ENCODE data around the gene CHL1. TPM values are rescaled to one million over a fixed set of nuclear protein-coding genes. Genes with fewer than 3 reads are reported as not detected.
"Not testable (repeated sequence)": the region's sequence is repeated elsewhere in the genome, so short reads cannot be mapped to it uniquely, and the experiment has no call there.

CHL1 gene
- total and polyA plus RNA-seq, 4 donors, result 0.08 to 11.7 (median 7.0) TPM; not detected in 1

DNA sequence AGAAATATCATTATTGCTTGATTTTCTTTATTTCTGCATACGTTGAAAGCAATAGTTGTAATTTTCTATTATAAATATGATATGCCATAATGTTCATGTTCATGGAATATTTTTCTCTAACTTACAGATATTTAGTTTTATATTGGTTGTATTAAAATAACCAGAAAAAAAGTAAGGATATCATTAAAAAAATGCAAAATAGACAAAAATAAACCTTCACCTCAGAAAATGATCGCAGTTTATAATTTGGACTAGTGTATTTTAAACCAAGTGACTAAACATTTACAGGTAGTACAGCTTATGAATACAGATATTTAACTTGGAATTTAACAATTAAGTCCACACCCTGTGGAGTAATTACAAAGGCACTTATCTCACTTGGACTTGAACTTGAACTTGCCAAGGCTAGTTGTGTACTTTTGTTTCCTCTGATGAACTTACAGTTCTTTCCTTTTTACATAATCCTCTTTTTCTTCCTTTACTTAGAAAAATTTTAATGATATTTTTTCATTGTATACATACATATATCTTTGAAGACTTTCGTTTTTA lies 156.7 kb downstream of the CHL1 start:
- Histone ChIP-seq H3K4me1 (ENCODE audit: control insufficient read depth in 1 of 2, insufficient read depth in 2 of 2, low read length in 2 of 2) (no peaks in the 10 kb centered on the region), H3K4me3 (ENCODE audit: low read length in 2 of 2) (no peak overlapping the region), H3K27ac (ENCODE audit: low read depth in 1 of 2, low read length in 2 of 2) (no peak overlapping the region), H3K27me3 (ENCODE audit: control insufficient read depth in 1 of 2, insufficient read depth in 2 of 2, low read length in 1 of 2) (no peaks in the 10 kb centered on the region), H3K9me3 (ENCODE audit: control insufficient read depth, low read length) (no peaks in the 10 kb centered on the region), H3K36me3 (ENCODE audit: control insufficient read depth in 1 of 2, insufficient read depth in 2 of 2, low read length in 1 of 2) (no peaks in the 10 kb centered on the region)
- intact Hi-C loops (cut with DNase I), result no loop called here
- DNase-seq (no peak), ATAC-seq (ENCODE audit: low FRiP score) (no peak)
- 77 to 79% methylated on average over 3 of the region's 3 CpGs for WGBS, 2 donors

DNA sequence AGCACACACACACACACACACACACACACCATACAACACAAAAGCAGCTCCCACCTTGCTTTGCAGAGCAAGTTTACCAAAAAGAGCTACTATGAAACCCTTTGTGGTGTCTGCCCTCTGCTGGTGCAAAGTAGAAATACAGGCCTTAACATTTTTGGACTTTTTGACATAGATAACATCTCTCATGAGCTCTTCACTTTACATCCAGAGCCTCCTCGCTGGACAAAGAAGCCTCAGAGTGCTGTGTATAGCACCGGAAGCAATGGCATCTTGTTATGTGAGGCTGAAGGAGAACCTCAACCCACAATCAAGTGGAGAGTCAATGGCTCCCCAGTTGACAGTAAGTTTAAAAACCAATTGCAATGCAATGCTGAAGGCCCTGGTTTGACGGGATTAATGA lies 157.9 kb downstream of the CHL1 start:
- H3K36me3 ChIP-seq (ENCODE audit: control insufficient read depth in 1 of 2, insufficient read depth in 2 of 2, low read length in 1 of 2), result no peaks in the 10 kb centered on the region
- H3K27me3 ChIP-seq (ENCODE audit: control insufficient read depth in 1 of 2, insufficient read depth in 2 of 2, low read length in 1 of 2), result no peaks in the 10 kb centered on the region
- WGBS, 2 donors, result 35 to 41% methylated on average over 3 of the region's 3 CpGs
- ATAC-seq (ENCODE audit: low FRiP score) (no peak), DNase-seq (no peak)
- H3K27ac ChIP-seq (ENCODE audit: low read depth in 1 of 2, low read length in 2 of 2), result no peak overlapping the region
- no peak overlapping the region for H3K4me3 ChIP-seq (ENCODE audit: low read length in 2 of 2)
- no peaks in the 10 kb centered on the region for H3K9me3 ChIP-seq (ENCODE audit: control insufficient read depth, low read length)
- no peaks in the 10 kb centered on the region for H3K4me1 ChIP-seq (ENCODE audit: control insufficient read depth in 1 of 2, insufficient read depth in 2 of 2, low read length in 2 of 2)
- intact Hi-C loops (cut with DNase I), result no loop called here

DNA sequence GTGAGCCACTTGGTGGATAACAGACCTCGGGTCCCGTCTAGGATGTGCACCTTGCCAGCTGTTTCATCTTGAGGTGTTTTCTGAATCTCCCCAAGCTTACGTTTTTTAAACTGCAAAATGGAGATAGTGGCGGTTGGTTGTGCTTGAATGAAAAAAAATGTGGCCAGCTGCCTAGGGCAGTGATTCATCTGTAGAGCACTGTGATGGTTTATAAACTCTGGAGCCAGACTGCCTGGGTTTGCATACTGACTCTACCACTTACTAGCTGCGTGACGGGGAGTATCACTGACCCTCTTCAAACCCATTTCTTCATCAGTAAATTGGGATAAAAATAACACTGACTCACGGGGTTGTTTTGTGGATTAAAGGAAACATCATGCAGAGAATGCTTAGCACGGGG lies 159.1 kb downstream of the CHL1 start:
- Histone ChIP-seq H3K4me3 (ENCODE audit: low read length in 2 of 2) (no peak overlapping the region), H3K27ac (ENCODE audit: low read depth in 1 of 2, low read length in 2 of 2) (no peak overlapping the region), H3K27me3 (ENCODE audit: control insufficient read depth in 1 of 2, insufficient read depth in 2 of 2, low read length in 1 of 2) (no peaks in the 10 kb centered on the region), H3K9me3 (ENCODE audit: control insufficient read depth, low read length) (no peaks in the 10 kb centered on the region), H3K36me3 (ENCODE audit: control insufficient read depth in 1 of 2, insufficient read depth in 2 of 2, low read length in 1 of 2) (no peaks in the 10 kb centered on the region), H3K4me1 (ENCODE audit: control insufficient read depth in 1 of 2, insufficient read depth in 2 of 2, low read length in 2 of 2) (no peaks in the 10 kb centered on the region)
- 53 to 54% methylated on average over 8 of the region's 8 CpGs for WGBS, 2 donors
- ATAC-seq (ENCODE audit: low FRiP score) (no peak), DNase-seq (no peak)
- intact Hi-C loops (cut with DNase I), result no loop called here

DNA sequence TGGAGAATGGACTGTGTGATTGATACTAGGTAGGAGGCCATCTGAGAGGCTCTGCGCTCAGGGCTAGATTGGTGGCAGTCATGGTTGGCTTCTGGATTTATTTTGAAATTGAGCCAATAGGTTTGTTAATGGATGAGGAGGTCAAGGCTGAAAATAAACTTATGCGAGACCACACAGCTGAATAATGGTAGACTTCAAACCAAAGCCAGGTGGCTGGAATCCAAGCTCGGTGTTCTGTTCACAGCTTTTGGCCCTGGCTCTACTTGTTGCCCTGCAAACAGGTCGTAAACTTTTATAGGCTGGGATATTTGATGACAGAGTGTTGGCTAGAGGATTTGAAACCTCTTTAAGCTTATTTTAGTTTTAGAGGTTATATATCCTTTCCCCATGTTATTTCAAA lies 160.4 kb downstream of the CHL1 start:
- no peak for ATAC-seq (ENCODE audit: low FRiP score)
- WGBS, 2 donors, result 24% methylated on average over 4 of the region's 4 CpGs
- no peak for DNase-seq
- Histone ChIP-seq H3K4me1 (ENCODE audit: control insufficient read depth in 1 of 2, insufficient read depth in 2 of 2, low read length in 2 of 2) (no peaks in the 10 kb centered on the region), H3K36me3 (ENCODE audit: control insufficient read depth in 1 of 2, insufficient read depth in 2 of 2, low read length in 1 of 2) (no peaks in the 10 kb centered on the region), H3K9me3 (ENCODE audit: control insufficient read depth, low read length) (no peaks in the 10 kb centered on the region), H3K27ac (ENCODE audit: low read depth in 1 of 2, low read length in 2 of 2) (no peak overlapping the region), H3K27me3 (ENCODE audit: control insufficient read depth in 1 of 2, insufficient read depth in 2 of 2, low read length in 1 of 2) (no peaks in the 10 kb centered on the region), H3K4me3 (ENCODE audit: low read length in 2 of 2) (no peak overlapping the region)
- intact Hi-C loops (cut with DNase I), result no loop called here

DNA sequence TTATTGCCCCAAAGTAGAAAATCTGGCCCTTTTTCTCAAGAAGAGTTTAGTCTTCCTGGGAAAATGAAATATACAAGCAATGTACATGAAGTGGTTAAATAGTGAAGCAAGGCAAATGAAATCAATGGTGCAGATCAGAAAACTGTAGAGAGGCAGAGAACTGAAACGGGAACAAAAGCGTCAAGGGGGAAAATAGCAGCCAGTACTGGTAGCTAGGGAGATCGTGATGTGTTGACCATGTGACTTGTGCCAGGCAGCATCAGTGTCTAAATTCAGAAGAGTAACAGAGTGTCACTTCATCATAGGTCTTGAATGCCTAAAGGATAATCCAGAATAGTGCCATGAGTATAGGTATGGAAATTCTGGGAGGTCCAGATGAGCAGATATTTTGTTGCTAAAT lies 163.1 kb downstream of the CHL1 start:
- 22 to 48% methylated on average over 3 of the region's 3 CpGs for WGBS, 2 donors
- Histone ChIP-seq H3K4me3 (ENCODE audit: low read length in 2 of 2) (no peak overlapping the region), H3K9me3 (ENCODE audit: control insufficient read depth, low read length) (no peaks in the 10 kb centered on the region), H3K27me3 (ENCODE audit: control insufficient read depth in 1 of 2, insufficient read depth in 2 of 2, low read length in 1 of 2) (no peaks in the 10 kb centered on the region), H3K4me1 (ENCODE audit: control insufficient read depth in 1 of 2, insufficient read depth in 2 of 2, low read length in 2 of 2) (no peaks in the 10 kb centered on the region), H3K27ac (ENCODE audit: low read depth in 1 of 2, low read length in 2 of 2) (no peak overlapping the region), H3K36me3 (ENCODE audit: control insufficient read depth in 1 of 2, insufficient read depth in 2 of 2, low read length in 1 of 2) (no peaks in the 10 kb centered on the region)
- ATAC-seq (ENCODE audit: low FRiP score) (no peak), DNase-seq (no peak)
- intact Hi-C loops (cut with DNase I), result no loop called here

DNA sequence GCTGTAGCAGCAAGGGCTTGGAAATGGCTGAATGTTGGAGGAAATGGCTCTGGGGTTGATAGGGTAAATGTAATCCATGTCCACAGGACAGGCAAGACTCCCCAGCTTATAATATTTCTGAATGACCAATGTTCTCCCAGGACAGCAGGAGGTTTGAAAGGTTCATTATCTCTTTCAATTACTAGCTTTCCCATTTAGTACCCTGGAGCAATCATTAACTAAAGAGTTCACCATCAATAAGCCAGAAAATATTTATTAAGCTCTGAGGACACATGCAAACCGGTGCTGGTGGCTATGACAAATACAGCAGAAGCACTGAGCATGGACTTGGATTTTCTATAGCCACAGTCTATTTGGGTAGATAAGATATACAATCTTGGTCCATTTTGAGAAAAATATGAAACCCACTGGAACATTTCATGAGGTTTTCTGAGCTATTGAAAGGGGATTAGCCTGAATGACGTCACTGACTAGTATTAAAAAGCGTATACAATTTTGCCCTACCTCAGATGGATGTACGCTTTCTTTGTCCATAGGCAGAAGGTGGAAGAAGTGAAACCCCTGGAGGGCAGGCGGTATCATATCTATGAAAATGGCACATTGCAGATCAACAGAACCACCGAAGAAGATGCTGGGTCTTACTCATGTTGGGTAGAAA lies 166.2 kb downstream of the CHL1 start:
- DNase-seq (no peak), ATAC-seq (ENCODE audit: low FRiP score) (no peak)
- 84 to 89% methylated on average over 6 of the region's 6 CpGs for WGBS, 2 donors
- H3K4me3 ChIP-seq (ENCODE audit: low read length in 2 of 2), result no peak overlapping the region
- no peaks in the 10 kb centered on the region for H3K4me1 ChIP-seq (ENCODE audit: control insufficient read depth in 1 of 2, insufficient read depth in 2 of 2, low read length in 2 of 2)
- H3K27me3 ChIP-seq (ENCODE audit: control insufficient read depth in 1 of 2, insufficient read depth in 2 of 2, low read length in 1 of 2), result no peaks in the 10 kb centered on the region
- no peaks in the 10 kb centered on the region for H3K36me3 ChIP-seq (ENCODE audit: control insufficient read depth in 1 of 2, insufficient read depth in 2 of 2, low read length in 1 of 2)
- intact Hi-C loops (cut with DNase I), result no loop called here
- no peaks in the 10 kb centered on the region for H3K9me3 ChIP-seq (ENCODE audit: control insufficient read depth, low read length)
- H3K27ac ChIP-seq (ENCODE audit: low read depth in 1 of 2, low read length in 2 of 2), result no peak overlapping the region

DNA sequence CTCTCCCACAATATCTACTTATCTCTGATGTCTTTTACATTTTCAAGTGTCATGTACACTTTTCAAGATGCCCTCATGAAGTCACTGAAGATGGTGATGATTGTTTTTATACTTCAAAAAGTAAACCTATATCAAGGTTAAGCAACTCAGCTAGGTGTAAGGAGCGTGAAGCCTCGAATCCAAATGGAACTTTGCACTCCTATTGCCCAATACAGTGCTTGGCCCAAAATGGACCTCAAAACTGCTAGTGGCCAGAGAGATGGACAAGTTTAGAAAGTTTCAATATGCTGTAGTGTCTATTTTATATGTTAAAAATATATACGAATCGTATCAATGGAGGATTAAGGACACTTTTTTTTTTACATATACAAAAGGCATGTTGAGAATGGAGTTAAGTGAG lies 167.7 kb downstream of the CHL1 start:
- H3K9me3 ChIP-seq (ENCODE audit: control insufficient read depth, low read length), result no peaks in the 10 kb centered on the region
- ATAC-seq (ENCODE audit: low FRiP score) (no peak), DNase-seq (no peak)
- H3K4me3 ChIP-seq (ENCODE audit: low read length in 2 of 2), result no peak overlapping the region
- no peaks in the 10 kb centered on the region for H3K4me1 ChIP-seq (ENCODE audit: control insufficient read depth in 1 of 2, insufficient read depth in 2 of 2, low read length in 2 of 2)
- no peaks in the 10 kb centered on the region for H3K36me3 ChIP-seq (ENCODE audit: control insufficient read depth in 1 of 2, insufficient read depth in 2 of 2, low read length in 1 of 2)
- 85 to 86% methylated on average over 4 of the region's 4 CpGs for WGBS, 2 donors
- intact Hi-C loops (cut with DNase I), result no loop called here
- no peaks in the 10 kb centered on the region for H3K27me3 ChIP-seq (ENCODE audit: control insufficient read depth in 1 of 2, insufficient read depth in 2 of 2, low read length in 1 of 2)
- no peak overlapping the region for H3K27ac ChIP-seq (ENCODE audit: low read depth in 1 of 2, low read length in 2 of 2)

DNA sequence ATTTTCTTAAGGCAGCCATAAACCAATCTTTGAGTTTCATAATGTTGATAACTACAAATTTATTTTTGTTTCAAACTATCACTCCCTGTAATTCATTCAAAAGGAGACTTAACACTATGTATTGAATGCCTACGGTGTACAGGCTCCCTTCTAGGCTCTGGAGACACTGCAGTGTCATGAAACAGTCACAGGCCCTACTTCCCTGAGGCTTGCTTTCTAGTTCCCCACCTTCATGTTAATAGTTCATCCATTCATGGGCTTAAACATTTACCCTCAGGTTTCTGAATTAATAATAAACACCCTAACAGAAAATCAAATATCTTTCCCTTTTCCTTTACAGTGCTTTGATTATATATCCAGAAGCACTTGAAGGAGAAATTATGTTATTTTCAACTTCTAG lies 168.7 kb downstream of the CHL1 start:
- WGBS, 2 donors, result 57 to 65% methylated on average over 1 of the region's 1 CpG
- no peak for DNase-seq

DNA sequence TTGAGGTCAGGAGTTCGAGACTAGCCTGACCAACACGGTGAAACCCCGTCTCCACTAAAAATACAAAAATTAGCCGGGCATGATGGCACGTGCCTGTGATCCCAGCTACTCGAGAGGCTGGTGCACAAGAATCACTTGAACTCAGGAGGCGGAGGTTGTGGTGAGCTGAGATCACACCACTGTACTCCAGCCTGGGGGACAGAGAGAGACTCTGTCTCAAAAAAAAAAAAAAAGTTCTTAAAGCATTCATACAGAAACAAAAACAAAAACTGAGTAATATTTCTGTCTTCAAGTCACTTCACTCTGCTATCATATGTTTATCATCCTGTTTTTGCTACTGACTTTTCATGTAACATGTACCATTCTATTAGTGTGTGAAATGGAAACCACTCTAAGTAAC lies 169.7 kb downstream of the CHL1 start:
- H3K4me3 ChIP-seq (ENCODE audit: low read length in 2 of 2); H3K36me3 ChIP-seq (ENCODE audit: control insufficient read depth in 1 of 2, insufficient read depth in 2 of 2, low read length in 1 of 2); ATAC-seq (ENCODE audit: low FRiP score); H3K4me1 ChIP-seq (ENCODE audit: control insufficient read depth in 1 of 2, insufficient read depth in 2 of 2, low read length in 2 of 2); H3K27me3 ChIP-seq (ENCODE audit: control insufficient read depth in 1 of 2, insufficient read depth in 2 of 2, low read length in 1 of 2); intact Hi-C loops (cut with DNase I); H3K9me3 ChIP-seq (ENCODE audit: control insufficient read depth, low read length); DNase-seq; H3K27ac ChIP-seq (ENCODE audit: low read depth in 1 of 2, low read length in 2 of 2): not testable (repeated sequence)
- WGBS, 2 donors, result 83 to 85% methylated on average over 7 of the region's 7 CpGs

More for the DNA sequence above, 168.7 kb downstream of the CHL1 start:
- H3K4me3 ChIP-seq (ENCODE audit: low read length in 2 of 2), result no peak overlapping the region
- no peak overlapping the region for H3K27ac ChIP-seq (ENCODE audit: low read depth in 1 of 2, low read length in 2 of 2)
- intact Hi-C loops (cut with DNase I), result no loop called here
- no peaks in the 10 kb centered on the region for H3K4me1 ChIP-seq (ENCODE audit: control insufficient read depth in 1 of 2, insufficient read depth in 2 of 2, low read length in 2 of 2)
- H3K9me3 ChIP-seq (ENCODE audit: control insufficient read depth, low read length), result no peaks in the 10 kb centered on the region
- no peaks in the 10 kb centered on the region for H3K36me3 ChIP-seq (ENCODE audit: control insufficient read depth in 1 of 2, insufficient read depth in 2 of 2, low read length in 1 of 2)
- ATAC-seq (ENCODE audit: low FRiP score), result no peak
- H3K27me3 ChIP-seq (ENCODE audit: control insufficient read depth in 1 of 2, insufficient read depth in 2 of 2, low read length in 1 of 2), result no peaks in the 10 kb centered on the region
